ENCODE results near the gene PLCH1. TPM values are rescaled to one million over a fixed set of nuclear protein-coding genes. Genes with fewer than 3 reads are reported as not detected.
"Not testable (repeated sequence)": the region's sequence is repeated elsewhere in the genome, so short reads cannot be mapped to it uniquely, and the experiment has no call there.

The PLCH1 gene
- total and polyA plus RNA-seq, 12 donors, result under 0.01 to 0.28 (median 0.10) TPM; not detected in 2

DNA sequence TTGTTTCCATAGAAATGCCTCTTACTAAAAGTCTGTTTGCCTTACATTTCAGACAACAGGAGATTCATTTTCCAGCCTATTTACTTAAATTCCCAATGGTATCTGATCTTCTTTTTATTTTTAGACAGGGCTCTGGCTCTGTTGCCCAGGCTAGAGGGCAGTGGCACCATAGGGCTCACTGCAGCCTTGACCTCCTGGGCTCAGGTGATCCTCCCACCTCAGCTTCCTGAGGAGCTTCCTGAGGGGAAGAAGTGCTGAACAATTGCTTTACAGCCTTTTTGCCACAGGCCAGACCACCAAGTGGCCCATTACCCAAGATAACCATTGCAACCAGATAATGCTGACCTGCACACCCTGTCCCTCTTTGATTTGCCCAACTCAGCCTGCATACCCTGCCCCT is 126.3 kb downstream of the PLCH1 start:
- Histone ChIP-seq H3K27ac (no peak overlapping the region), H3K27me3 (no peaks in the 10 kb centered on the region), H3K36me3 (replicated peaks in 1 of 2) (no peaks in the 10 kb centered on the region), H3K4me3 (no peak overlapping the region), H3K9me3 (replicated peaks in 1 of 3) (no peaks in the 10 kb centered on the region), H3K4me1 (replicated peaks in 1 of 2) (no peaks in the 10 kb centered on the region)
- intact Hi-C loops (cut with DNase I), result no loop called here
- TF ChIP-seq POLR2A (IDR thresholded peaks at IDR 0.05), result no peak
- TF ChIP-seq, protein P1, sequence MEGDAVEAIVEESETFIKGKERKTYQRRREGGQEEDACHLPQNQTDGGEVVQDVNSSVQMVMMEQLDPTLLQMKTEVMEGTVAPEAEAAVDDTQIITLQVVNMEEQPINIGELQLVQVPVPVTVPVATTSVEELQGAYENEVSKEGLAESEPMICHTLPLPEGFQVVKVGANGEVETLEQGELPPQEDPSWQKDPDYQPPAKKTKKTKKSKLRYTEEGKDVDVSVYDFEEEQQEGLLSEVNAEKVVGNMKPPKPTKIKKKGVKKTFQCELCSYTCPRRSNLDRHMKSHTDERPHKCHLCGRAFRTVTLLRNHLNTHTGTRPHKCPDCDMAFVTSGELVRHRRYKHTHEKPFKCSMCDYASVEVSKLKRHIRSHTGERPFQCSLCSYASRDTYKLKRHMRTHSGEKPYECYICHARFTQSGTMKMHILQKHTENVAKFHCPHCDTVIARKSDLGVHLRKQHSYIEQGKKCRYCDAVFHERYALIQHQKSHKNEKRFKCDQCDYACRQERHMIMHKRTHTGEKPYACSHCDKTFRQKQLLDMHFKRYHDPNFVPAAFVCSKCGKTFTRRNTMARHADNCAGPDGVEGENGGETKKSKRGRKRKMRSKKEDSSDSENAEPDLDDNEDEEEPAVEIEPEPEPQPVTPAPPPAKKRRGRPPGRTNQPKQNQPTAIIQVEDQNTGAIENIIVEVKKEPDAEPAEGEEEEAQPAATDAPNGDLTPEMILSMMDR (IDR thresholded peaks at IDR 0.05), result no peak
- DNase-seq, result no peak

DNA sequence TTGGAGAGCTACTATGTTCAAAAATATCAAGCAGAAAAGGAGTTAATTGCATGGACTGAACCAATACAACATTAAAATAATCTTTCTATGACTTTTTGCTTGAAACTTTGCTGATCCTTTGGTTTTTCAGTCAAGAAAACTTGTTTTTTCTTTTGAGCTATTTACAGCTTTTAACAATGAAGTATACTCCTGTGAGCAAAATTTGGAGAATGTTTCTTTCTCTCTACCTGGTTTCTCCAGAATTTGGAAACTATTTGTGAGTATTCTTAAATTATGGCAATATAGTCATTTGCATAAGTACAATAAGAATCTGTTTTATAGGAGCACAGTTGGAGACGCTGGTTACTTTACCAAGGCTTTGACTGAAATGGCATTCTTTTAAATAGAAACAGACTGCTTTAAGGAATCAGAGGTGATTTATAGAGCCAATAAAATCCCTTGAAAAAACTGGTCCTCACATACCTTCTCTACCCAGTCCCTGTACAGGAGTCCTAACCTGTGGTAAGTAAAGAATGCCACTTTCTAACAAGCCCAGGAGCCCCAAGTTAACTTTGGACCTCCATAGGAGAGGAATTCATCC is 127.4 kb downstream of the PLCH1 start:
- 81 to 88% (median 85%) methylated on average over 1 of the region's 1 CpG for WGBS, 4 donors
- no peak for DNase-seq
- no peak for TF ChIP-seq POLR2A (IDR thresholded peaks at IDR 0.05)
- TF ChIP-seq, protein P1 (IDR thresholded peaks at IDR 0.05), result no peak
- Histone ChIP-seq H3K4me1 (replicated peaks in 1 of 2) (no peaks in the 10 kb centered on the region), H3K27me3 (no peaks in the 10 kb centered on the region), H3K27ac (no peak overlapping the region), H3K36me3 (replicated peaks in 1 of 2) (no peaks in the 10 kb centered on the region), H3K4me3 (no peak overlapping the region), H3K9me3 (replicated peaks in 1 of 3) (no peaks in the 10 kb centered on the region)
- intact Hi-C loops (cut with DNase I), result no loop called here

DNA sequence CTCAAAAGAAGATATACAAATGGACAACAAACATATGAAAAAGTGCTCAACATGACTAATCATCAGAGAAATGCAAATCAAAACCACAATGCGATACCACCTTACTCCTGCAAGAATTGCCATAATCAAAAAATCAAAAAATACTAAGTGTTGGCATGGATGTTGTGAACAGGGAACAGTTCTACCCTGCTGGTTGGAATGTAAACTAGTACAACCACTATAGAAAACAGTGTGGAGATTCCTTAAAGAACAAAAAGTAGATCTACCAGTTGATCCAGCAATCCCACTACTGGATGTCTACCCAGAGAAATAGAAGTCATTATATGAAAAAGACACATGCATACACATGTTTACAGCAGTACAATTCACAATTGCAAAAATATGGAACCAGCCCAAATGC is 129.7 kb downstream of the PLCH1 start:
- 86 to 94% (median 90%) methylated on average over 1 of the region's 1 CpG for WGBS, 4 donors
- H3K4me3 ChIP-seq; intact Hi-C loops (cut with DNase I): not testable (repeated sequence)

DNA sequence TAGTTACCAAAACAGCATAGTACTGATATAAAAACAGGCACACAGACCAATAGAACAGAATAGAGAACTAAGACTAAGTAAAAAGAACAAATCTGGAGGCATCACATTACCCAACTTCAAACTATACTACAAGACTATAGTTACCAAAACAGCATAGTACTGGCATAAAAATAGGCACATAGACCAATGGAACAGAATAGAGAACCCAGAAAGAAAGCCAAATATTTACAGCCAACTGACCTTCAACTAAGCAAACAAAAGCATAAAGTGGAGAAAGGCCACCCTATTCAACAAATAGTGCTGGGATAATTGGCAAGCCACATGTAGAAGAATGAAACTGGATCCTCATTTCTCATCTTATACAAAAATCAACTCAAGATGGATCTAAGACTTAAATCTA is 130.5 kb downstream of the PLCH1 start:
- H3K27me3 ChIP-seq; H3K9me3 ChIP-seq (replicated peaks in 1 of 3); intact Hi-C loops (cut with DNase I); H3K4me1 ChIP-seq (replicated peaks in 1 of 2); H3K36me3 ChIP-seq (replicated peaks in 1 of 2); H3K27ac ChIP-seq; DNase-seq; H3K4me3 ChIP-seq: not testable (repeated sequence)

More for the DNA sequence above, 129.7 kb downstream of the PLCH1 start:
- not testable (repeated sequence) for H3K27ac ChIP-seq; H3K36me3 ChIP-seq (replicated peaks in 1 of 2); DNase-seq; H3K4me1 ChIP-seq (replicated peaks in 1 of 2); H3K27me3 ChIP-seq; H3K9me3 ChIP-seq (replicated peaks in 1 of 3)

DNA sequence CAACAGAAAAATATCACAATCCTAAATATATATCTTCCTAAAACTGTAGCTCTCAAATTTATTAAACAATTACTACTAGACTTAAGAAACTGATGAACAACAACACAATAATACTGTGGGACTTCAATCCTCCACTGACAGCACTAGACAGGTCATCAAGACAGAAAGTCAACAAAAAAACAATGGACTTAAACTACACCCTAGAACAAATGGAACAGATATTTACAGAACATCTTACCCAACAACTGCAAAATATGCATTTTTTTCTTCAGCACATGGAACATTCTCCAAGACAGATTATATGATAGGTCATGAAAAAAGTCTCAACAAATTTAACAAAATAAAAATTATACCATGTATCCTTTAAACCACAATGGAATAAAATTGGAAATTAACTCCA is 133.4 kb downstream of the PLCH1 start:
- TF ChIP-seq, protein P1 (IDR thresholded peaks at IDR 0.05), result no peak
- TF ChIP-seq POLR2A (IDR thresholded peaks at IDR 0.05), result no peak
- no peak overlapping the region for H3K4me3 ChIP-seq
- no peaks in the 10 kb centered on the region for H3K27me3 ChIP-seq
- no peak overlapping the region for H3K27ac ChIP-seq
- H3K9me3 ChIP-seq (replicated peaks in 1 of 3), result no peaks in the 10 kb centered on the region
- no peaks in the 10 kb centered on the region for H3K36me3 ChIP-seq (replicated peaks in 1 of 2)
- intact Hi-C loops (cut with DNase I), result no loop called here
- no peak for DNase-seq
- H3K4me1 ChIP-seq (replicated peaks in 1 of 2), result no peaks in the 10 kb centered on the region

All from adrenal gland (tissue), 12 donors.